Measurements from ENCODE around the gene PRKCH.
"Not testable (repeated sequence)": the region's sequence is repeated elsewhere in the genome, so short reads cannot be mapped to it uniquely, and the experiment has no call there.

The PRKCH gene

GRCh38 chr14:61396694-61397093, 75.3 kb downstream of the PRKCH start:
- no peak for DNase-seq

- no peak for DNase-seq
Measured at GRCh38 chr14:61397615-61398014, 76.2 kb downstream of the PRKCH start.

- DNase-seq, result no peak
Measured at GRCh38 chr14:61398221-61398620, 76.8 kb downstream of the PRKCH start.

- no peak for DNase-seq
Measured at GRCh38 chr14:61399365-61399764, 78.0 kb downstream of the PRKCH start.

- no peak for DNase-seq
Measured at GRCh38 chr14:61401461-61401860, 80.1 kb downstream of the PRKCH start.

- no peak for DNase-seq
Measured at GRCh38 chr14:61403411-61403810, 82.0 kb downstream of the PRKCH start.

- no peak for DNase-seq
Measured at GRCh38 chr14:61404637-61405036, 83.3 kb downstream of the PRKCH start.

- no peak for DNase-seq
Measured at GRCh38 chr14:61406198-61406597, 84.8 kb downstream of the PRKCH start.

GRCh38 chr14:61406675-61407074, 85.3 kb downstream of the PRKCH start:
- no peak for DNase-seq

- DNase-seq, result no peak
Measured at GRCh38 chr14:61408498-61408897, 87.1 kb downstream of the PRKCH start.

GRCh38 chr14:61409782-61410181, 88.4 kb downstream of the PRKCH start:
- DNase-seq, result no peak

GRCh38 chr14:61415934-61416333, 94.6 kb downstream of the PRKCH start:
- not testable (repeated sequence) for DNase-seq

GRCh38 chr14:61416591-61416990, 95.2 kb downstream of the PRKCH start:
- no peak for DNase-seq

GRCh38 chr14:61417141-61417540, 95.8 kb downstream of the PRKCH start:
- DNase-seq, result no peak

GRCh38 chr14:61417883-61418455, 96.6 kb downstream of the PRKCH start:
- DNase-seq, result no peak

GRCh38 chr14:61418746-61419145, 97.4 kb downstream of the PRKCH start:
- DNase-seq, result no peak

- DNase-seq, result no peak
Measured at GRCh38 chr14:61419201-61419600, 97.8 kb downstream of the PRKCH start.

- no peak for DNase-seq
Measured at GRCh38 chr14:61420326-61420725, 98.9 kb downstream of the PRKCH start.

GRCh38 chr14:61421212-61421923, 100.0 kb downstream of the PRKCH start:
- DNase-seq, result no peak

- no peak for DNase-seq
Measured at GRCh38 chr14:61426048-61426447, 104.7 kb downstream of the PRKCH start.

- no peak for DNase-seq
Measured at GRCh38 chr14:61428261-61428660, 106.9 kb downstream of the PRKCH start.

- DNase-seq, result no peak
Measured at GRCh38 chr14:61429316-61429715, 107.9 kb downstream of the PRKCH start.

GRCh38 chr14:61430066-61430757, 108.8 kb downstream of the PRKCH start:
- no peak for DNase-seq

GRCh38 chr14:61433169-61433568, 111.8 kb downstream of the PRKCH start:
- no peak for DNase-seq
